ENCODE data around the gene THOC7.

GRCh38 chr3:63864965-63865327 is 1.3 kb upstream of the THOC7 start:
- no peak for TF ChIP-seq CTCF (IDR thresholded peaks at IDR 0.05; ENCODE audit: poor library complexity, severe bottlenecking)
- no peak for TF ChIP-seq POLR2AphosphoS5 (IDR thresholded peaks at IDR 0.05)
- no peak for TF ChIP-seq REST (IDR thresholded peaks at IDR 0.05; ENCODE audit: borderline replicate concordance)
- no peak for TF ChIP-seq EZH2 (IDR thresholded peaks at IDR 0.05; ENCODE audit: borderline replicate concordance, insufficient read depth, low read length, poor library complexity, severe bottlenecking)
- TF ChIP-seq EP300 (conservative IDR thresholded peaks at IDR 0.05; ENCODE audit: poor library complexity, severe bottlenecking) = no peak

All from neural cell (in vitro differentiated cells).